HepG2 (cell line): ENCODE measurements around the gene ZSWIM5. TPM values are rescaled to one million over a fixed set of nuclear protein-coding genes. Genes with fewer than 3 reads are reported as not detected.
A peak's percentile ranks its signal among the peaks of the same experiment; 100 is the strongest.

ENCODE experiments used
- ETV6 ChIP-seq: sonication (generic); formaldehyde crosslinking; conservative IDR thresholded peaks from 2 replicates; pipeline ENCODE4 v1.4.0; 2020; ENCODE audit warnings: missing genetic modification reagents
- MEF2D ChIP-seq: sonication (generic); formaldehyde crosslinking; IDR thresholded peaks from 2 replicates; pipeline ENCODE4 v1.5.1; 2020; ENCODE audit warnings: mild to moderate bottlenecking, missing genetic modification reagents
- MLLT10 ChIP-seq: sonication (generic); formaldehyde crosslinking; IDR thresholded peaks from 2 replicates; pipeline ENCODE4 v1.4.0; 2020; ENCODE audit warnings: missing genetic modification reagents
- PHF21A ChIP-seq: sonication (generic); formaldehyde crosslinking; IDR thresholded peaks from 2 replicates; pipeline ENCODE4 v1.5.0; 2020; ENCODE audit warnings: mild to moderate bottlenecking, missing genetic modification reagents
- SUZ12 ChIP-seq: fragments of 150-350 bp; IDR thresholded peaks from 2 replicates; pipeline ENCODE4 v1.6.1; 2014; ENCODE audit warnings: low read depth, low read length
- ZC3H4 ChIP-seq: sonication (generic); formaldehyde crosslinking; IDR thresholded peaks from 2 replicates; pipeline ENCODE4 v1.4.0; 2020; ENCODE audit warnings: missing genetic modification reagents, borderline replicate concordance
- ZNF282 ChIP-seq: fragments of 450-650 bp; IDR thresholded peaks from 2 replicates; pipeline ENCODE4 v1.6.1; 2018; ENCODE audit not compliant: partially characterized antibody
- ZNF318 ChIP-seq: sonication (generic); formaldehyde crosslinking; IDR thresholded peaks from 2 replicates; pipeline ENCODE4 v1.4.0; 2020; ENCODE audit warnings: mild to moderate bottlenecking, missing genetic modification reagents
- ZNF414 ChIP-seq: sonication (generic); formaldehyde crosslinking; IDR thresholded peaks from 2 replicates; pipeline ENCODE4 v1.5.0; 2020; ENCODE audit warnings: missing genetic modification reagents
- ZNF512 ChIP-seq: sonication (generic); formaldehyde crosslinking; IDR thresholded peaks from 2 replicates; pipeline ENCODE4 v1.4.0; 2020; ENCODE audit warnings: mild to moderate bottlenecking, missing genetic modification reagents
- ZSCAN12 ChIP-seq: sonication (generic); formaldehyde crosslinking; IDR thresholded peaks from 2 replicates; pipeline ENCODE4 v1.9.0; 2021; ENCODE audit warnings: mild to moderate bottlenecking, missing genetic modification reagents
- polyA plus RNA-seq, 8 experiments: library from polyadenylated mRNA; depleted of rRNA in 3 of 8; stranded (reverse) in 7 of 8; unstranded in 1 of 8; fragments of >200 nt; fragmentation: Illumina TruSeq in 4 of 8; extraction: Trizol in 4 of 8; gene quantifications; 2 replicates each; pipeline versions ENCODE4 v1.2.1 to v1.2.3, GENCODE V29; 2011 to 2016; ENCODE audit warnings: low read depth in 4 of 8, missing spikeins in 1 of 8, mixed read lengths in 1 of 8; ENCODE audit not compliant: insufficient read depth in 1 of 8
- total RNA-seq, 5 experiments: library from RNA; depleted of rRNA; stranded (reverse); fragments of >200 nt; fragmentation: Illumina TruSeq; extraction: Trizol; gene quantifications; 2 replicates each; pipeline ENCODE4 v1.2.3, GENCODE V29; 2016; ENCODE audit warnings: low read depth in 1 of 5
- TF ChIP-seq, protein P1 (sequence below): sonication (generic); formaldehyde crosslinking; IDR thresholded peaks from 2 replicates; pipeline ENCODE4 v1.5.1; 2020; ENCODE audit warnings: mild to moderate bottlenecking, missing genetic modification reagents, borderline replicate concordance

ZSWIM5 gene
- total and polyA plus RNA-seq, 2 of the 13 experiments (the other 11 are each of a cell fraction or from before 2014, with no cell fraction given): 11.0 to 20.6 TPM

- TF ChIP-seq, protein P1, sequence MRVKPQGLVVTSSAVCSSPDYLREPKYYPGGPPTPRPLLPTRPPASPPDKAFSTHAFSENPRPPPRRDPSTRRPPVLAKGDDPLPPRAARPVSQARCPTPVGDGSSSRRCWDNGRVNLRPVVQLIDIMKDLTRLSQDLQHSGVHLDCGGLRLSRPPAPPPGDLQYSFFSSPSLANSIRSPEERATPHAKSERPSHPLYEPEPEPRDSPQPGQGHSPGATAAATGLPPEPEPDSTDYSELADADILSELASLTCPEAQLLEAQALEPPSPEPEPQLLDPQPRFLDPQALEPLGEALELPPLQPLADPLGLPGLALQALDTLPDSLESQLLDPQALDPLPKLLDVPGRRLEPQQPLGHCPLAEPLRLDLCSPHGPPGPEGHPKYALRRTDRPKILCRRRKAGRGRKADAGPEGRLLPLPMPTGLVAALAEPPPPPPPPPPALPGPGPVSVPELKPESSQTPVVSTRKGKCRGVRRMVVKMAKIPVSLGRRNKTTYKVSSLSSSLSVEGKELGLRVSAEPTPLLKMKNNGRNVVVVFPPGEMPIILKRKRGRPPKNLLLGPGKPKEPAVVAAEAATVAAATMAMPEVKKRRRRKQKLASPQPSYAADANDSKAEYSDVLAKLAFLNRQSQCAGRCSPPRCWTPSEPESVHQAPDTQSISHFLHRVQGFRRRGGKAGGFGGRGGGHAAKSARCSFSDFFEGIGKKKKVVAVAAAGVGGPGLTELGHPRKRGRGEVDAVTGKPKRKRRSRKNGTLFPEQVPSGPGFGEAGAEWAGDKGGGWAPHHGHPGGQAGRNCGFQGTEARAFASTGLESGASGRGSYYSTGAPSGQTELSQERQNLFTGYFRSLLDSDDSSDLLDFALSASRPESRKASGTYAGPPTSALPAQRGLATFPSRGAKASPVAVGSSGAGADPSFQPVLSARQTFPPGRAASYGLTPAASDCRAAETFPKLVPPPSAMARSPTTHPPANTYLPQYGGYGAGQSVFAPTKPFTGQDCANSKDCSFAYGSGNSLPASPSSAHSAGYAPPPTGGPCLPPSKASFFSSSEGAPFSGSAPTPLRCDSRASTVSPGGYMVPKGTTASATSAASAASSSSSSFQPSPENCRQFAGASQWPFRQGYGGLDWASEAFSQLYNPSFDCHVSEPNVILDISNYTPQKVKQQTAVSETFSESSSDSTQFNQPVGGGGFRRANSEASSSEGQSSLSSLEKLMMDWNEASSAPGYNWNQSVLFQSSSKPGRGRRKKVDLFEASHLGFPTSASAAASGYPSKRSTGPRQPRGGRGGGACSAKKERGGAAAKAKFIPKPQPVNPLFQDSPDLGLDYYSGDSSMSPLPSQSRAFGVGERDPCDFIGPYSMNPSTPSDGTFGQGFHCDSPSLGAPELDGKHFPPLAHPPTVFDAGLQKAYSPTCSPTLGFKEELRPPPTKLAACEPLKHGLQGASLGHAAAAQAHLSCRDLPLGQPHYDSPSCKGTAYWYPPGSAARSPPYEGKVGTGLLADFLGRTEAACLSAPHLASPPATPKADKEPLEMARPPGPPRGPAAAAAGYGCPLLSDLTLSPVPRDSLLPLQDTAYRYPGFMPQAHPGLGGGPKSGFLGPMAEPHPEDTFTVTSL (CRISPR knock-in tag): peak; percentile 98; the same call in 1 of the 2 replicates
- no peak for TF ChIP-seq ZNF512 (CRISPR knock-in tag)
- TF ChIP-seq ETV6: no peak
- no peak for TF ChIP-seq MEF2D (CRISPR knock-in tag)
- TF ChIP-seq MLLT10: no peak
- no peak for TF ChIP-seq ZNF318 (CRISPR knock-in tag)
- no peak for TF ChIP-seq ZSCAN12 (CRISPR knock-in tag)
- no peak for TF ChIP-seq ZNF282
- TF ChIP-seq ZNF414 (CRISPR knock-in tag): no peak
- TF ChIP-seq SUZ12: no peak
- TF ChIP-seq PHF21A (CRISPR knock-in tag): no peak
- no peak for TF ChIP-seq ZC3H4 (CRISPR knock-in tag)
These were observed 34.4 kb downstream of the ZSWIM5 start (continued) for GRCh38 chr1:45172005-45172404.
